ENCODE results near the gene GEN1.

Gene GEN1

GRCh38 chr2:17827316-17827715 lies 73.4 kb downstream of the GEN1 start:
- DNase-seq = no peak

DNA sequence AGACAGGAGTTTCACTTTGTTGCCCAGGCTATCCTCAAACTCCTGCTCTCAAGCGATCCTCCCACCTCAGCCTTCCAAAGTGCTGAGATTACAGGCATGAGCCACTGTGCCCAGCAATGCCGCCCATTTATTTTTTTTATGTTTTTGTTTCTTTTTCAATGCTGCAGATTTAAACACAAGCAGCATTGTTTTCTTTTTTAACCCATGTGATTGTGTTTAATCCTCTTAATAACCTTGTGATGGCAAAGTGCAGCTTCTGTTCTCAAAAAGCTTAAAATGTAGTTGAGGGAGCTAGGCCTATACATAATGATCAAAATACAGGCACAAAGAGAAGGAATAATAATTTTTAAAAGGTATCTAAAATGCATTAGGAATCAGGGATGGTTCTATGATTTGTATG lies 73.8 kb downstream of the GEN1 start:
- DNase-seq = no peak

- DNase-seq = peak; percentile 29 to 38
Measured at GRCh38 chr2:17830053-17831034, 76.4 kb downstream of the GEN1 start.

DNA sequence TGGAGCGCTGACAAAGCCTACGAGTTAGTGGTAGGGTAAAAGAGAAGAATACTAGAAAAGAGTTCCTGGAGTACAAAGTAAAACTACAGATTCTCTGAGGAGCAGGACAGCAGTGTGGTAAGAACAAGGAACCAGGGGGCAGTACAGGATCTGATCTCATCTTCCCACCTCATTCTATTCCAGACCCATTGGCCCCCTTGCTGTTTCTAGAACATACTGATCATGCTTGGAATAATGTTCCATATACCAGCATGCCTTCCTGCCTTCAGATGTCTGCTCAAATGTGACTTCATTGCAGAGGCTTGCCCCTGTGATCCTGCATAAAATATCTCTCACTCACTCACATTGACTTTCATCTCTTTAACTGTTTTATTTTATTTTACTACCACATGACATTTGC lies 81.6 kb downstream of the GEN1 start:
- DNase-seq = no peak

All from CD4-positive, alpha-beta T cell treated with Interleukin-1 beta for 1 hour (primary cell).